ENCODE measurements around the gene DROSHA. TPM values are rescaled to one million over a fixed set of nuclear protein-coding genes. Genes with fewer than 3 reads are reported as not detected.

The DROSHA gene
- total RNA-seq, 3 donors from 2014 or later (not counting 1 experiment from before 2014, with no cell fraction given) = 44.9 to 55.9 (median 50.5) TPM

- Mint-ChIP-seq H3K4me3 (no peak overlapping the region), H3K27ac (no peak overlapping the region), H3K9me3 (peaks cover 0 to 2% of the 10 kb centered on the region in 2 donors), H3K27me3 (ENCODE audit: low read depth in 2 of 2) (peaks cover 8 to 15% of the 10 kb centered on the region in 2 donors), H3K36me3 (no peaks in the 10 kb centered on the region), H3K4me1 (no peaks in the 10 kb centered on the region)
- no peak for TF ChIP-seq CTCF (IDR thresholded peaks at IDR 0.05)
- Histone ChIP-seq H3K4me1 (ENCODE audit: control insufficient read depth, insufficient read depth, low read length) (no peaks in the 10 kb centered on the region), H3K9me3 (ENCODE audit: control insufficient read depth, insufficient read depth, low read length) (no peaks in the 10 kb centered on the region), H3K36me3 (ENCODE audit: control insufficient read depth, insufficient read depth, low read length) (no peaks in the 10 kb centered on the region), H3K27me3 (ENCODE audit: control insufficient read depth, insufficient read depth, low read length) (no peaks in the 10 kb centered on the region), H3K4me3 (ENCODE audit: low read length) (no peak overlapping the region), H3K27ac (ENCODE audit: low read length) (no peak overlapping the region)
- no peak for ATAC-seq
- WGBS (ENCODE audit: insufficient coverage) = 79% methylated on average over 4 of the region's 4 CpGs
- no peak for DNase-seq
- intact Hi-C loops (cut with micrococcal nuclease) = no loop called here
Measured at GRCh38 chr5:31381299-31381698, 150.6 kb downstream of the DROSHA start.

- no peaks in the 10 kb centered on the region for H3K9me3 ChIP-seq (ENCODE audit: control insufficient read depth, insufficient read depth, low read length)
- ATAC-seq (no peak), DNase-seq (no peak)
- Mint-ChIP-seq H3K4me1 (no peaks in the 10 kb centered on the region), H3K9me3 (peaks cover 0 to 2% of the 10 kb centered on the region in 2 donors), H3K27me3 (ENCODE audit: low read depth in 2 of 2) (peaks cover 8 to 15% of the 10 kb centered on the region in 2 donors), H3K27ac (no peak overlapping the region), H3K4me3 (no peak overlapping the region), H3K36me3 (no peaks in the 10 kb centered on the region)
- H3K36me3 ChIP-seq (ENCODE audit: control insufficient read depth, insufficient read depth, low read length) = no peaks in the 10 kb centered on the region
- no peaks in the 10 kb centered on the region for H3K4me1 ChIP-seq (ENCODE audit: control insufficient read depth, insufficient read depth, low read length)
- TF ChIP-seq CTCF (IDR thresholded peaks at IDR 0.05) = no peak
- 71% methylated on average over 4 of the region's 4 CpGs for WGBS (ENCODE audit: insufficient coverage)
- H3K27ac ChIP-seq (ENCODE audit: low read length) = no peak overlapping the region
- H3K4me3 ChIP-seq (ENCODE audit: low read length) = no peak overlapping the region
- intact Hi-C loops (cut with micrococcal nuclease) = no loop called here
- H3K27me3 ChIP-seq (ENCODE audit: control insufficient read depth, insufficient read depth, low read length) = no peaks in the 10 kb centered on the region
Measured at GRCh38 chr5:31380049-31380448, 151.8 kb downstream of the DROSHA start.

DNA sequence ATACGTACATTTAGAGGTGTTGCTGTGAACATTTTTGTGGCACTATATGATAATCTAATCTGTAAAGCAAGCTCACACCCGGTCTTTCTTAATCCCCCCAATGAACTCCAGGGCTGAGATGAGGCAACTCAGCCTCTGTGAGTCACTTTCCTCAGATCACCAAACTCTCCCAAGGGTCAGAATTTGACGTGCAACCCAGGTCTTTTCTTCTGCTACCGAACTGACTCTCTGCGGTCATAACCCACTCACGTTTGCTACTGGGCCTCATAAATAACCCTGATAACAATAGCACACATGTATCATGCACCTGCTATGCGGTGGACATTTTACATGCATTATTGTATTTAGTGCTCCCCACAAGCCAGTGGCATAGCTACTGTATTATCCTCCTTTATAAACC, 153.1 kb downstream of the DROSHA start:
- no peak for ATAC-seq
- DNase-seq = no peak
- H3K36me3 Mint-ChIP-seq = no peaks in the 10 kb centered on the region
- WGBS (ENCODE audit: insufficient coverage) = 82% methylated on average over 6 of the region's 7 CpGs
- Histone ChIP-seq H3K36me3 (ENCODE audit: control insufficient read depth, insufficient read depth, low read length) (no peaks in the 10 kb centered on the region), H3K4me3 (ENCODE audit: low read length) (no peak overlapping the region), H3K9me3 (ENCODE audit: control insufficient read depth, insufficient read depth, low read length) (no peaks in the 10 kb centered on the region), H3K27ac (ENCODE audit: low read length) (no peak overlapping the region), H3K4me1 (ENCODE audit: control insufficient read depth, insufficient read depth, low read length) (no peaks in the 10 kb centered on the region), H3K27me3 (ENCODE audit: control insufficient read depth, insufficient read depth, low read length) (no peaks in the 10 kb centered on the region)
- no peak overlapping the region for H3K27ac Mint-ChIP-seq
- H3K9me3 Mint-ChIP-seq = no peaks in the 10 kb centered on the region
- H3K4me1 Mint-ChIP-seq = no peaks in the 10 kb centered on the region
- no peak for TF ChIP-seq CTCF (IDR thresholded peaks at IDR 0.05)
- peaks cover 2 to 11% of the 10 kb centered on the region in 2 donors for H3K27me3 Mint-ChIP-seq (ENCODE audit: low read depth in 2 of 2)
- H3K4me3 Mint-ChIP-seq = no peak overlapping the region
- intact Hi-C loops (cut with micrococcal nuclease) = no loop called here

DNA sequence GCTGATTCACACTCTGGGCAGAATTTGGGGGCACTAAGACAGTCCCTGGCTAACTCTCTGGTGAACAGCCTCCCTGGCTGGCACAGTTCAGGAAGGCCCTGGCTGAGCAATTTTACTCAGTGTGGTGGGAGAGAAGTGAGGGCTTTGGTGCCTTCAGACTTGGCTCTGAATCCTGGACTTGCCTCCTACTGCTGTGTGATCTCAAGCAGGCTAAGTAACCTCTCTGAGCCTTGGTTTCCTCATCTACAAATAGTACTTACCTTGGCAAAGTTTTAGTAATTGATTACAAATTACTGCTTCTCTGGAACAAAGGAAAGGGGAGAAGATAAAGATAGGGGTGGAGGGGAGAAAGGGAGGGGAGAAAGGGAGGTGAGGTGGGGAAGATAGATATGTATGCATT, 153.8 kb downstream of the DROSHA start:
- no peak overlapping the region for H3K4me3 ChIP-seq (ENCODE audit: low read length)
- no peaks in the 10 kb centered on the region for H3K4me1 ChIP-seq (ENCODE audit: control insufficient read depth, insufficient read depth, low read length)
- no peaks in the 10 kb centered on the region for H3K36me3 ChIP-seq (ENCODE audit: control insufficient read depth, insufficient read depth, low read length)
- no peaks in the 10 kb centered on the region for H3K4me1 Mint-ChIP-seq
- no peaks in the 10 kb centered on the region for H3K27me3 ChIP-seq (ENCODE audit: control insufficient read depth, insufficient read depth, low read length)
- ATAC-seq = no peak
- no peak overlapping the region for H3K4me3 Mint-ChIP-seq
- no peaks in the 10 kb centered on the region for H3K9me3 ChIP-seq (ENCODE audit: control insufficient read depth, insufficient read depth, low read length)
- intact Hi-C loops (cut with micrococcal nuclease) = no loop called here
- peaks cover 0 to 10% of the 10 kb centered on the region in 2 donors for H3K27me3 Mint-ChIP-seq (ENCODE audit: low read depth in 2 of 2)
- no peak overlapping the region for H3K27ac Mint-ChIP-seq
- H3K27ac ChIP-seq (ENCODE audit: low read length) = no peak overlapping the region
- H3K36me3 Mint-ChIP-seq = no peaks in the 10 kb centered on the region
- no peak for TF ChIP-seq CTCF (IDR thresholded peaks at IDR 0.05)
- no peak for DNase-seq
- no peaks in the 10 kb centered on the region for H3K9me3 Mint-ChIP-seq
